GM12801 (cell line): Measurements from ENCODE around the gene UBE2B.

Experiments
- TF ChIP-seq, protein P1 (sequence below): IDR thresholded peaks from one replicate; pipeline ENCODE4 v1.5.1; 2011; ENCODE audit warnings: control low read depth; ENCODE audit not compliant: insufficient read length; ENCODE audit errors: extremely low read depth

Gene UBE2B

GRCh38 chr5:134370871-134371833, at the start of gene UBE2B:
TSS of gene UBE2B (plus strand) at chr5:134371569. CDS start at chr5:134371596, 27 bp downstream.
- TF ChIP-seq, protein P1, sequence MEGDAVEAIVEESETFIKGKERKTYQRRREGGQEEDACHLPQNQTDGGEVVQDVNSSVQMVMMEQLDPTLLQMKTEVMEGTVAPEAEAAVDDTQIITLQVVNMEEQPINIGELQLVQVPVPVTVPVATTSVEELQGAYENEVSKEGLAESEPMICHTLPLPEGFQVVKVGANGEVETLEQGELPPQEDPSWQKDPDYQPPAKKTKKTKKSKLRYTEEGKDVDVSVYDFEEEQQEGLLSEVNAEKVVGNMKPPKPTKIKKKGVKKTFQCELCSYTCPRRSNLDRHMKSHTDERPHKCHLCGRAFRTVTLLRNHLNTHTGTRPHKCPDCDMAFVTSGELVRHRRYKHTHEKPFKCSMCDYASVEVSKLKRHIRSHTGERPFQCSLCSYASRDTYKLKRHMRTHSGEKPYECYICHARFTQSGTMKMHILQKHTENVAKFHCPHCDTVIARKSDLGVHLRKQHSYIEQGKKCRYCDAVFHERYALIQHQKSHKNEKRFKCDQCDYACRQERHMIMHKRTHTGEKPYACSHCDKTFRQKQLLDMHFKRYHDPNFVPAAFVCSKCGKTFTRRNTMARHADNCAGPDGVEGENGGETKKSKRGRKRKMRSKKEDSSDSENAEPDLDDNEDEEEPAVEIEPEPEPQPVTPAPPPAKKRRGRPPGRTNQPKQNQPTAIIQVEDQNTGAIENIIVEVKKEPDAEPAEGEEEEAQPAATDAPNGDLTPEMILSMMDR, result no peak

GRCh38 chr5:134327327-134327726, 44.0 kb upstream of the UBE2B start:
- TF ChIP-seq, protein P1, result no peak

DNA sequence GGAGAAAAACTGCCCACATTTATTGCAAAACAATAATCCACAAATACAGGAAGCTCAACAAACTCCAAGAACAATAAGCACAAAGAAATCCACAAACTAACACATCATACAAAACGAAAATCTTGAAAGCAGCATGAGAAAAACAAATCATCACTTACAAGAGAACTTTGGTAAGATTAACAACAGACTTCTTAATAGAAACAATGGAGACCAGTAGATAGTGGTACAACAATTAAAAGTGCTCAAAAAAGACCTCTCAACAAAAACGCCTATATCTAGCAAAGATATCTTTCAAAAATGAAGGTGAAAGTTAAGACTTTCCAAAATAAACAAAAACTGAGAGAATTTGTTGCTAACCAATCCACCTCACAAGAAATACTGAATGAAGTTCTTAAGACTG, 42.8 kb upstream of the UBE2B start:
- TF ChIP-seq, protein P1, result no peak

DNA sequence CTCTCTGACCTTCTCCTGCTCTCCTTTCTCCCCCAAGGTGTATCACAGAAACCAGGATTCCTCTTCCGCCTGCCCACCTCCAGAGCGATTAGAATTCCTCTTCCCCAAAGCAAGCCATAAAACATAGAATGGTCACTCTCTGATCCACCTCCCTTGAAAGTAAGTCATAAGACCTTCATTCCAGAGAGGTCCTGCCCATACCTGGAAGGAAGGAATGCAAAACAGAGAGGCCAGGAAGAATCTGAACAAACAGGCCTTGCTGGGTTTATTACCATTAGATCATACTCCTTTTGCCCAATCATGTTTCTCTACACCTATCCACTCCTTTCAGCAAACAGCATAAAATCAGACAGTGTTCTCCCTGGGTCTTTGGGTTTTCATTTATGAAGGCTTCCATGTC, 25.4 kb upstream of the UBE2B start:
- TF ChIP-seq, protein P1, result no peak

DNA sequence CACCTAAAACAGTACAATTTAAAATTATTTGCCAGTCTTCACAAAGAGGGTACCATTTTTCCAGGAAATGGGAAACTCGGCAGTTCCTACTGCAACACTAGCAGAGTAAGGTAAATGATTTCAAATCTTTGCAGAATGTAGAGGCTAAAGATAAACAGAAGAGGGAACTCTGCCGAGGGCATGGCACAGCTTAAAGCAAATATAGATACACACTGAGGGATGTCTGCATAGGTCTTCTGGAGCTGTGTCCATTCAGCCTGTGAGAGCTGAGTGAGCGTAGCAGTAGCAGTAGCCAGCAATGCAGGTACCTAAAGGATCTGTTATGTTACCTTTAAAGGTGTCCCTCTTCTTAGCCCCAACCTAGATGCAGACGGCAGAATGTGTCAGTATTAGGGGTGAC, 21.9 kb upstream of the UBE2B start:
- TF ChIP-seq, protein P1, result no peak

GRCh38 chr5:134355681-134356080, 15.7 kb upstream of the UBE2B start:
- TF ChIP-seq, protein P1, result no peak

DNA sequence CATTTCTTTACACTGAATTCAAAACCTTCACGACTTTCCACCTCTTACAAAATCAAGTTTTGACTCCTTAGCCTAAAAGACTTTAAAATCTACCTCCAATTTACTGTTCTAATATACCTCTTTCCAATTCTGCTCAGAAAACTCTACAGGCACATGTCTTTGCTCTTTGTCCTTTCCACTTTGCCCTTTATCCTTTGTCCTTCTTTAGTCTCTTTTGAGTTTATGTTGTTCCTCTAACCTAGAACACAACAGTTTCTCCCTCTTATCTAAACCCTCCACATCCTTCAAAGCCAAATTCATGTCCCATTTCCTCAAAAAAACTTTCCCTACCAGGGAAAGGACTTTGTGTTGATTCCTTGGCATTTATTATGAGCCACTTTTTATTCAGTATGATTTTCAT, 5.8 kb upstream of the UBE2B start:
- TF ChIP-seq, protein P1, result no peak
